Duodenal mucosa (tissue), 2 donors: Measurements from ENCODE around the gene PSMD14.
"Not testable (repeated sequence)": the region's sequence is repeated elsewhere in the genome, so short reads cannot be mapped to it uniquely, and the experiment has no call there.

ENCODE experiments used
- H3K27ac ChIP-seq: one replicate; pipeline ENCODE4 v1.7.0; 2013; ENCODE audit warnings: low read depth, low read length
- H3K27me3 ChIP-seq, 2 donors: one replicate each; pipeline ENCODE4 v1.7.0; 2013; ENCODE audit warnings: low read length in 2 of 2, control low read depth in 1 of 2; ENCODE audit not compliant: insufficient read depth in 2 of 2, control insufficient read depth in 1 of 2
- H3K36me3 ChIP-seq, 2 donors: one replicate each; pipeline ENCODE4 v1.7.0; 2013; ENCODE audit warnings: low read length in 2 of 2, control low read depth in 1 of 2; ENCODE audit not compliant: insufficient read depth in 2 of 2, control insufficient read depth in 1 of 2
- H3K4me1 ChIP-seq, 2 donors: one replicate each; pipeline ENCODE4 v1.7.0; 2013; ENCODE audit warnings: low read length in 2 of 2, control low read depth in 1 of 2; ENCODE audit not compliant: insufficient read depth in 2 of 2, control insufficient read depth in 1 of 2
- H3K4me3 ChIP-seq, 2 donors: one replicate each; pipeline ENCODE4 v1.7.0; 2013; ENCODE audit warnings: low read length in 2 of 2, low read depth in 1 of 2
- H3K9ac ChIP-seq, 2 donors: one replicate each; pipeline ENCODE4 v1.7.0; 2013; ENCODE audit warnings: low read length in 2 of 2, low read depth in 1 of 2
- H3K9me3 ChIP-seq, 2 donors: one replicate each; pipeline ENCODE4 v1.7.0; 2013; ENCODE audit warnings: low read length in 2 of 2, control low read depth in 1 of 2; ENCODE audit not compliant: control insufficient read depth in 1 of 2

The PSMD14 gene

DNA sequence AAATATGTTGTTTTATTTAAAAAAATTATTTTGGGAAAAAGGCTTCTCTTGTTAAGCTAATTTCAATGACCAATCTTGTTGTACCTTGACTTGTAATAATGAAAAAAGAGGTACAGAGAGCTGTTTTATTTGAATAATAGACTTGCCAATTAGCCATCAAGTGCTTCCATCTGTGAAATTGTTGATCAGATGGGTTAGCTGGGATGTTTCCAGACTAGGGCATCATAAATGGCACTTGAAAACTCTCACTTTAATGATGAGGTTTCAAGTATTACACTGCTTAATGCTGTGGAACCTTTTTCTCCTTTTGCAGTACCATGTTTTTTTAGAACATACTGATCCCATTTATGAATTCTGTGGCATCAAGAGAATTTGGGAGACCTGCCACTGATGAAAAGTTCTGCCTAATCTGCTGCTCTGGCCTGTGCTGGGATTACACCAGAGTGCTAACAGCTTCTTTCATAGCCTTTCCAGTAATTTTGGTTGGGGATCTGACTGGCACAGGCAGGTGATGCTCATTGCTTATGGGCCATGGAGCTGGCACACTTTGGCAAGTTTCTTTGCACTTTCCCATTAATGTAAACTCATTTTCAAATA lies 24.2 kb downstream of the PSMD14 start:
- Histone ChIP-seq H3K36me3 (no peaks in the 10 kb centered on the region), H3K9me3 (no peaks in the 10 kb centered on the region), H3K27me3 (no peaks in the 10 kb centered on the region), H3K4me1 (no peaks in the 10 kb centered on the region), H3K4me3 (no peak overlapping the region), H3K9ac (no peak overlapping the region), H3K27ac (no peak overlapping the region)

- H3K27ac ChIP-seq = no peak overlapping the region
- no peak overlapping the region for H3K9ac ChIP-seq
- H3K4me1 ChIP-seq = no peaks in the 10 kb centered on the region
- no peaks in the 10 kb centered on the region for H3K9me3 ChIP-seq
- H3K27me3 ChIP-seq = no peaks in the 10 kb centered on the region
- H3K4me3 ChIP-seq = no peak overlapping the region
- H3K36me3 ChIP-seq = no peaks in the 10 kb centered on the region
Observed at GRCh38 chr2:161335626-161336025, 27.4 kb downstream of the PSMD14 start.

DNA sequence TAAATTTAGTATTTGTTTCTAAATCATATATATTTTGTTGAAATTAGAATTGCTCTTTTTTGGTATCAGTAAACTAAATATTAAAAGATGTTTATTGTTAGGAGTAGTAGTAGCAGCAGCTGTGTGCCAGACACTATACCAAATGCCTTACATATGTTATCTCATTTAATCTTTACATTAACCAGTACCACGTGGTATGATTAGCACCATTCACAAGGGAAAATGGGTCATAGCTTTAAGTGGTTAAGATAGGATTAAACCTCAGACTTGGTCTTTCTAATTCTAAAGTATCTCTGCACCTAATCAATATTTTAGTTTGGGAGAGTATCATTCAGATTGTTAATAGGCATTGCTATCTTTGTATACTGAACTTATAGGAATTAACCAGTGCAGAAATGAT lies 29.0 kb downstream of the PSMD14 start:
- no peak overlapping the region for H3K4me3 ChIP-seq
- H3K36me3 ChIP-seq = no peaks in the 10 kb centered on the region
- no peaks in the 10 kb centered on the region for H3K9me3 ChIP-seq
- no peaks in the 10 kb centered on the region for H3K4me1 ChIP-seq
- H3K27me3 ChIP-seq = no peaks in the 10 kb centered on the region
- no peak overlapping the region for H3K9ac ChIP-seq
- no peak overlapping the region for H3K27ac ChIP-seq

- H3K4me3 ChIP-seq, H3K27me3 ChIP-seq, H3K9ac ChIP-seq, H3K9me3 ChIP-seq, H3K27ac ChIP-seq, H3K36me3 ChIP-seq, H3K4me1 ChIP-seq: not testable (repeated sequence)
Observed at GRCh38 chr2:161339532-161339931, 31.3 kb downstream of the PSMD14 start.

- H3K36me3 ChIP-seq, H3K4me1 ChIP-seq, H3K4me3 ChIP-seq, H3K9ac ChIP-seq, H3K27me3 ChIP-seq, H3K27ac ChIP-seq, H3K9me3 ChIP-seq: not testable (repeated sequence)
Observed at GRCh38 chr2:161340930-161341413, 32.7 kb downstream of the PSMD14 start.

DNA sequence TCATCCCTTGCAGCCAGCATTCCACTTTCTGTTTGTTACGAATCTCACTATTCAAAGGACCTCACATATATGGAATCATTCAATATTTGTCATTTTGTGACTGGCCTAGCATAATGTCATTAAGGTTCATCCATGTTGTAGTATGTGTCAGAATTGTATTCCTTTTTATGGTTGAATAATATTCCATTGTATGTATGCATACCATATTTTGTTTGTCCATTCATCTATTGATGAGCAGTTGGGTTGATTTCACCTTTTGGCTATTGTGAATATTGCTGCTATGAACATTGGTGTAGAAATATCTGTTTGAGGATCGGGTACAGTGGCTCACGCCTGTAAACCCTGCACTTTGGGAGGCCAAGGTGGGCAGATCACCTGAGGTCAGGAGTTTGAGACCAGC lies 35.0 kb downstream of the PSMD14 start:
- Histone ChIP-seq H3K27me3 (no peaks in the 10 kb centered on the region), H3K9ac (no peak overlapping the region), H3K4me3 (no peak overlapping the region), H3K27ac (no peak overlapping the region), H3K36me3 (peaks cover 3 to 6% of the 10 kb centered on the region in 2 donors), H3K9me3 (no peaks in the 10 kb centered on the region), H3K4me1 (no peaks in the 10 kb centered on the region)

- Histone ChIP-seq H3K4me3 (no peak overlapping the region), H3K36me3 (peaks cover 3 to 6% of the 10 kb centered on the region in 2 donors), H3K4me1 (no peaks in the 10 kb centered on the region), H3K9ac (no peak overlapping the region), H3K27me3 (no peaks in the 10 kb centered on the region), H3K27ac (no peak overlapping the region), H3K9me3 (no peaks in the 10 kb centered on the region)
Observed at GRCh38 chr2:161344692-161345091, 36.5 kb downstream of the PSMD14 start.

GRCh38 chr2:161351678-161352077 lies 43.5 kb downstream of the PSMD14 start:
- Histone ChIP-seq H3K27ac (no peak overlapping the region), H3K9ac (no peak overlapping the region), H3K9me3 (no peaks in the 10 kb centered on the region)

DNA sequence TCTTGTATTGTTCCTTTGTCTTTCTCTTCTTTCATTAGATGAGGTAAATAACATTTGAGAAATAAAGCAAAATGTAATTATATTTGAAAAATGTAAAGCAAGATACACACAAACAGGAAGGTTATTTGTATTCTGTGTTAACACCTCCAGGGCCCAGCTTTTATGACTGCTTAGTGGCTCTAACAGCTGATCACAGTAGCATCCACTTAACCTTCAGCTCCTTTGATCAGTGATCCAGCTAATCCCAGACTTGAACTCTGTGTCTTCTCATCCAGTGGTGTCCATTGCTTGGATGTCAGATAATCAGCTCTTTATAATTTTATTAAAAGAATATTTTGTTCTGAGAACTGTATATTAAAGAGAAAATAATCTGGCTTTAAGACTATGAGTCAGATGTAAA lies 44.5 kb downstream of the PSMD14 start:
- no peak overlapping the region for H3K4me3 ChIP-seq
- H3K9ac ChIP-seq = no peak overlapping the region
- H3K9me3 ChIP-seq = no peaks in the 10 kb centered on the region
- H3K36me3 ChIP-seq = no peaks in the 10 kb centered on the region
- H3K27me3 ChIP-seq = no peaks in the 10 kb centered on the region
- H3K4me1 ChIP-seq = peaks cover 0 to 4% of the 10 kb centered on the region in 2 donors
- no peak overlapping the region for H3K27ac ChIP-seq

More at GRCh38 chr2:161351678-161352077, 43.5 kb downstream of the PSMD14 start:
- H3K4me1 ChIP-seq = peaks cover 0 to 4% of the 10 kb centered on the region in 2 donors
- peaks cover 0 to 2% of the 10 kb centered on the region in 2 donors for H3K36me3 ChIP-seq
- H3K27me3 ChIP-seq = no peaks in the 10 kb centered on the region
- no peak overlapping the region for H3K4me3 ChIP-seq

DNA sequence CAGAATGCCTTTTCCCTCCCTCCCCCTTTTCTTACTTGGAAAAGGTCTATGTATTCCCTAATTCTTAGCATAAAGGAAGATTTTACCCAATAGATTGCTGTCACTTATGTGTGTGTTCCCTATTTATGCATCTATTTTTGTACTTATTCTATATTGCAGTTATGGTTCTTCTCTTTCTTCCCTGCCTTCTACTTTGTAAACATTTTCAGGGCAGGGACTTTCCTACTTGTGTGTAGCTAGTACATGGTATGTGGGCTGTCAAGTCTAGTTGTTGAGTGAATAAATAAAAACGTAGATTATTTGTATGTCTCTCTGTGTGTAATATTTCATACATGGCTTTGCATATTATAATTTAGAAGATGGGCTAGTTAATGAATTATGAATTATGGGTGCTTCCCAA lies 45.3 kb downstream of the PSMD14 start:
- no peaks in the 10 kb centered on the region for H3K9me3 ChIP-seq
- H3K4me1 ChIP-seq = peaks cover 0 to 4% of the 10 kb centered on the region in 2 donors
- no peaks in the 10 kb centered on the region for H3K27me3 ChIP-seq

GRCh38 chr2:161354106-161354505 lies 45.9 kb downstream of the PSMD14 start:
- no peaks in the 10 kb centered on the region for H3K9me3 ChIP-seq
- H3K4me1 ChIP-seq = peaks cover 0 to 4% of the 10 kb centered on the region in 2 donors
- no peak overlapping the region for H3K9ac ChIP-seq
- no peaks in the 10 kb centered on the region for H3K27me3 ChIP-seq
- no peak overlapping the region for H3K4me3 ChIP-seq
- H3K36me3 ChIP-seq = no peaks in the 10 kb centered on the region
- H3K27ac ChIP-seq = no peak overlapping the region

More for the DNA sequence above, 45.3 kb downstream of the PSMD14 start:
- Histone ChIP-seq H3K9ac (no peak overlapping the region), H3K36me3 (no peaks in the 10 kb centered on the region), H3K4me3 (no peak overlapping the region), H3K27ac (no peak overlapping the region)
